HG03025 (cell line): ENCODE results near the gene APCDD1L.

Source experiments
- ATAC-seq: cut with Tn5 transposase; IDR thresholded peaks from one replicate; pipeline ENCODE4 v1.9.1; 2021; ENCODE audit warnings: mild to moderate bottlenecking, moderate library complexity; ENCODE audit not compliant: unreplicated experiment, low FRiP score

APCDD1L gene

GRCh38 chr20:58492795-58493524 lies 22.2 kb downstream of the APCDD1L start:
- ATAC-seq, result no peak

- ATAC-seq, result no peak
Measured at GRCh38 chr20:58492074-58492718, 23.0 kb downstream of the APCDD1L start.

DNA sequence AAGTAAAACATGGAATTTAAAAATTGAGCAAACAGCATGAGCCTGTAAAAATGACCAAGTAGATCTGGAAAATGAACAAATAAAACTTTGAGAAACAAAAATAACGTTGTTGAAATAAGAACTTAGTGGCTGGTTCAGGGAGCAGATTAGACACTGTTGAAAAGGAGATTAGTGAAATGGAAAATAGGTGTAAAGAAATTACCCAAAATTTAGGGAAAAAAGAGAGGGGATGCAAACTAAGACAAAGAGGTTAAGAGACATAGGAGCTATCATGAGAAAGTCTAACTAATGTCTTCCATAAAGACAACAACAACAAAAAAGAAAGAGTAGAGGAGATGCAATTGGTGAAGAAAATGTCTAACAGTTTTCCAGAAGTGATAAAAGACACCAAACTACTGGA lies 29.0 kb downstream of the APCDD1L start:
- ATAC-seq, result no peak

DNA sequence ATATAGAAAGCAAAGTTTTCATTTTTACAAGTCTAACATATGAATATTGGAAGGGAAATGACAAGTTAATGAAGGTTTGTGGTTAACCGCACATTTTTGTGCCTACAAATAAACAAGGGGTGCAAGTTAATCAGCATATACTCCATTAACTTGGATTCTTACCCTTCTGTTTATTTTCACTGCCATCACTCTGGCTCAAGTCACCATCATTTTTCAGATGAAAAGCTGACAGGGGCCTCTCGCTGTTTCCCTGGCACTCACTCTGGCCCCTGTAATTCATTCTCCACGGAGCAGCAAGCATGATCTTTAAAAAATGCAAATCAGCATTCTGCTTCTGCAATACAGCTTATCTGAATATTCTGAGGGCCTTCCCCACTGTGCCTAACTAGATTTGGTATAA lies 29.8 kb downstream of the APCDD1L start:
- no peak for ATAC-seq

GRCh38 chr20:58483470-58483869 lies 31.7 kb downstream of the APCDD1L start:
- ATAC-seq, result no peak

GRCh38 chr20:58483051-58483450 lies 32.1 kb downstream of the APCDD1L start:
- ATAC-seq, result no peak

DNA sequence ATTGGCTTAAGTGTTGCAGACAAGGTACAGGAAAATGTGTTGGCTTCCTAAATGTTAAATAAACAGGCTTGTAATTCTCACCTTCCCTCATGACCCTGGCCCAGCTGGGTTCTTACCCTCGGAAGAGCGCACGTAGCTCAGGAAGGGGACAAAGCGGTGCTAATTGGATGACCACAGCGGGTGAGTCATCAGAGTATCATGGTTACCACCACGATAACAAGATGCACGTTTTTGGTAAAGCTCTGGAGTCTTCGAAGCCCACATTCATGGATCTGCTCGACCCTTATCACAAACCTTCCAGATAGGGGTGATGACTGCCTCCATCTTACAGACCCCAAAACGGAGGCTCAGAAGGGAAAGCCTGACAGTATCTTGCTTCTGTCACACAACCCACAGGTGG lies 32.8 kb downstream of the APCDD1L start:
- ATAC-seq, result no peak

DNA sequence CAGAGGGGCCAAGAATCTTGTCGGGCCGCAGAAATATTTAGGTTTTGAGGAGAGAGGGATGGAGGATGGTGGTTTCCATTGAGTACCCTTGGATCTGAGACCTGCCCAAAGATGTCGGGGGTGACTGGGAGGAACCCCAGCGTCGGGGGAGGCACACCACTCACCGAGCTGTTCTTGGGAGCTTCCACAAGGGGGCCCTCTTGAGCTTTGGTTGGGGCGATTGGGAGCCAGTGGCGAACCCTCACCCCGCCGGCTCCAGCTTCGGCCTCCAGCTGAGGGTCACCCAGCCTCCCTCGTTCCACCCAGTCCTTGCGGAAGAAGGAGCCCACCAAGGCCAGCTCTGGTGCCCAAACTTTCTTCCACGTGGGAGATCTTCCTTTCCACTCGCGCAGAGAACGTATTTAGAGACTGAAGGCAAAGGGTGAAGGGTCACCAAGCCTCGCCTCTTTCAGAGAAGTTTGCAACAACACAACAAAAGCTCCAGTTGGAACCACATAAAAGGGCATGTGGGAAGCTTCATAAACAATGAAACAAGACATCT lies 33.6 kb downstream of the APCDD1L start:
- no peak for ATAC-seq

GRCh38 chr20:58480551-58481336 lies 34.5 kb downstream of the APCDD1L start:
- no peak for ATAC-seq

DNA sequence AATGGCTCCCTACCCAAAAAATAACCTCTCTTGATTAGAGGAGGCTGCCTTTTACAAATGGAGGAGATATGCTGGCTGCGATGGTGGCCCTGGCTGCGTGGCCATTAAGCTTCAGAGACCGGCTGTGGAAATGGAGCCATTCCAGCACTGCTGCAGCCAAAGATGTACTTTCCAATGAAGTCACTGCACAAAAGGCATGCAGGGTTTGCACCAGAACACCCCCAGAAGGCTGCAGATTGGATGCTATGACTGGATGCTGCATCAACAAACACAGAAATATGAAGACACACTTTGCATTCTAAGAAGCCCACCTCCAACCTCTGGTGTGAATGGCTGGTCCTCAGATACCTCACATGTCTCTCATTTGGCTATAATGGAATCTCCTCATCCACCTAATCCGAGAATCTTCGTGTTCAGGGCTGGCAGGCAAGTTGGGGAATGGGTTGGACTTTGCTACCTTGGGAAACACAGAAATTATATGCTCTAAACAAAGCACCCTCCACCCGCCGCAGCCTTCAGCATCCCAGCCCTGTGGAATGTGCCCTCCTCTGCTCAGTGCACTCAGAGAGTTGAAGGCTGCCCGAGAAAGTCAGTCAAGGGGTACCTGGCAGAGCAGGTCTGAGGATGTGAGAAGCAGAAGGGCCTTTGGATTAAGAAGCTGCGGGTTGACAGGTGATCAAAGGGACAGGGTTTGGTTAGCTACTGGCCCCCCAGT lies 35.3 kb downstream of the APCDD1L start:
- no peak for ATAC-seq

- ATAC-seq, result no peak
Measured at GRCh38 chr20:58478141-58478805, 36.9 kb downstream of the APCDD1L start.

DNA sequence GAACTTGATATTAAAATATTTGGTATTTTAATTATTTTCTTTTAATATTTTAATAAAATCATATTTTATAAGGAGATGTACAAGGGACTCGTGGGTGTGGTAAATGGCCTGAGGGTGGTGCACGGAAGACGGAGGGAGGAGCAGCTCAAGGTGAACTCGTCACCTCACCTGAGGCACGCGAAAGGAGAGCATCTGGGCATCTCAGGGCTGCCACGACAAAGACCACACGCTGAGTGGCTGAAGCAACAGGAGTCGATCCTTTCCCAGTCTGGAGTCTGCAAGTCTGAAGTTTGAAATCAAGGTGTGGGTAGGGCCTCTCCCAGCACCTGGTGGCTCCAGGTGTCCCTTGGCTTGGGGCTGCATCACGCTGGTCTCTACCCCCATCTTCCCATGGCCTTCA lies 39.7 kb downstream of the APCDD1L start:
- no peak for ATAC-seq

DNA sequence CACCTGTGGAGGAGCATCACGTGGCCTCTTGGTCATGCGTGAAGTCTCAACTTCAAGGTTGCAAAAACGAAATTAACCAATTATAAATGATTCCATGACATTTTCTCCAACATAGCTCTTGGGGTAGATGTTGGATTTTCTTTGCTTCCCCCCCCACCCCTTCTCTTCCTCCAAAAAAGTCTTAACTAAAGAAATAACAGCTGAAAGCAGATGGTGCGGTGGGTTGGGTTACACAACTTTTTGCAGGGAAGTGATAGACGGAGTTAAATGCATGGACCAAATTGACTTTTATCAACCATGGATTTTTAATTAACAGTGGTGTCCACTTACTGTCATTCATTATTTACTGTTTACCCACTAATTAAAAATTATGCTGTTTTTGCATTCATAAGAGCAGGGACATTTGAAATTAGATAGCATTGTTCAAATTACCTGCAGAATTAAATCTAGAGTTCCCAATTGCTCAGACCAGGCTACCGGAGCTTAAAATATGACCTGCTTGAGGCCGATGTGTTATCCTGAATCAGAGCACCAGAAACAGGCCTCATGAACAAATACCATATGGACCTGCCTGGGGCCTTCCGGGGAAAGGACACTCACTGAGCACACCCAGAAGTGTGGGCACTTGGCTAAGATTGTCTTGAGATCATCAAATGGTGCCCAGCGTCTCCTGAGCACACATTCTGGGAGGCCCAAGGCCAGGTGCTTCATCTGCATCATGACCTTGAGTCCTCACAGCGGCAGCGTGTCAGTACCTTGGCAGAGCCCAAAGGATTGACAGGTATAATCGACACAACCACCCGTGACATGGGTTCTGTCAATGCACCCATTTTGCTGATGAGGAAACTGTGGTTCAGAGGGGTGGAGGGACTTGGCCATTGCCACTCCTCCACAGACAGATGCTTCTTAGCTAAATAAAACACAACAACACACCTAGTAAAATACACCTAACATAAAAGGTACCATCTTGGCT lies 41.5 kb downstream of the APCDD1L start:
- ATAC-seq, result no peak

- no peak for ATAC-seq
Measured at GRCh38 chr20:58472273-58473018, 42.8 kb downstream of the APCDD1L start.

DNA sequence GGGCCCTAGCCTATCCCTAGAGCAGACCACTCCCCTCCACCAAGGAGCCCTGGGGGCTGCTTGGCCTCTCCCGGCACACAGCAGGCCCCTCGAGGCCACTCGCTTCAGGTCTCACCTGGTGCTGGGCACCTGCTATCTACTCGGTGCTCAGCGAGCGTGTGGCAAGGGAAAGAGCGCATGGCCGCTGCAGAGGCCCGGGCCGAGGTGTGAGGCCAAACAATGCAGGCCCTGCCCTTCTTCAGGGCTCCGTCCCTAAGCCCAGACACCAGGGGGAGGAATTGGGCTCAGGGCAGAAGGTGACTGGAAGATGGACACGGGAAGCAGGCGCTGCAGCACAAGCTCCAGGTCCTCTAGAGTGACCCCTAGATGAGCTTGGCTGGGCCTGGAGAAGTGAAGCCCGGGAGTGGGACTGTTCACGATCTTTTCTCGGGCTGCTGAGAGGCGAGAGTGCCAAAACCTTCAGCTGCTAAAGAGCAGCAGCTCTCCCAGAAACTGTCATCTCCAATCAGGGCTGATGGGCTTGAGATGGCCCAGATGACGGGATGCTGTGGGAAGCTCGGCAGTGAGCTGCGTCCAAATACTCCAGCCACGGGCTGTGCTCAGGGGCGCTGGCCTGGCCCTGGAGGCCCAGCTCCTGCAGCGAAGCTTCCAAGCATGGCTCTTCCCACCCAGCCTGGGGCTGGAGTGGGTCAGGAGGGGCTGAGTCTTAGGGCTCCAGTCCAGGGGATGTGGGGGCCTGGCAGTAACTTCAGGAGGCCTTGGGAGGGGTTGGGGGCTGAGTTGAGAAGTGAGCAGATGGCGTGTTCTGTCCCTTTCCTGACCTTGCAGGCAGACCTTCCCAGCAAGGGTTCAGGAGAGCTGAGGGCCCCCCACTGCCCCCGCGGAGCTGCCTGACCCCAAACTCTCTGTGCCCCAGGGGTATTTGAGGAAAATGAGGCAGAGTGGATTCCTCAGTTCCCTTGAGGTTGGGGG lies 43.7 kb downstream of the APCDD1L start:
- ATAC-seq, result no peak

GRCh38 chr20:58470336-58471192 lies 44.6 kb downstream of the APCDD1L start:
- no peak for ATAC-seq
